H1 (cell line): ENCODE results near the gene HHAT. TPM values are rescaled to one million over a fixed set of nuclear protein-coding genes. Genes with fewer than 3 reads are reported as not detected.

Source experiments
- CTCF ChIA-PET: fragments of 300-600 bp; sonication (Branson Sonifier 250); formaldehyde crosslinking; loops from one replicate; lab custom pipeline; 2021; ENCODE audit not compliant: partially characterized antibody; lab: Charles Lee
- POLR2A ChIA-PET: fragments of 300-600 bp; sonication (Branson Sonifier 250); formaldehyde crosslinking; loops from one replicate; lab custom pipeline; 2021; ENCODE audit warnings: inconsistent platforms; ENCODE audit not compliant: partially characterized antibody; lab: Charles Lee
- DNase-seq, 2 experiments: peaks; one replicate each; pipeline versions ENCODE4 v3.0.0 to v3.0.0-alpha.2; 2010 to 2022; ENCODE audit warnings: low spot score in 2 of 2, low read depth in 1 of 2, mixed read lengths in 1 of 2
- FAIRE-seq: peaks from 2 replicates; lab custom pipeline; 2011; peaks lifted over from hg19 to GRCh38; lab: Jason Lieb, UNC
- H2AFZ ChIP-seq: 2 replicates; pipeline ENCODE4 v1.8.1; 2012; ENCODE audit warnings: low read length, inconsistent platforms
- H2AK5ac ChIP-seq: 2 replicates; pipeline ENCODE4 v1.6.1; 2013; ENCODE audit warnings: low read depth, low read length
- H2BK120ac ChIP-seq: replicated peaks from 2 replicates; pipeline ENCODE3; 2013; ENCODE audit warnings: low read depth, low read length, inconsistent platforms
- H2BK12ac ChIP-seq: 2 replicates; pipeline ENCODE4 v1.6.1; 2013; ENCODE audit warnings: low read depth, low read length
- H2BK15ac ChIP-seq: 2 replicates; pipeline ENCODE4 v1.6.1; 2013; ENCODE audit warnings: low read length
- H2BK20ac ChIP-seq: 2 replicates; pipeline ENCODE4 v1.6.1; 2013; ENCODE audit warnings: low read length
- H2BK5ac ChIP-seq: 2 replicates; pipeline ENCODE4 v1.6.1; 2013; ENCODE audit warnings: low read depth, low read length
- H3K14ac ChIP-seq: 2 replicates; pipeline ENCODE4 v1.6.1; 2013; ENCODE audit warnings: inconsistent platforms; ENCODE audit not compliant: insufficient read length
- H3K18ac ChIP-seq: 2 replicates; pipeline ENCODE4 v1.6.1; 2013; ENCODE audit warnings: low read length; ENCODE audit errors: extremely low read depth
- H3K23ac ChIP-seq: 2 replicates; pipeline ENCODE4 v1.6.1; 2013; ENCODE audit warnings: inconsistent platforms; ENCODE audit not compliant: insufficient read length
- H3K23me2 ChIP-seq: 2 replicates; pipeline ENCODE4 v1.6.1; 2013; ENCODE audit warnings: low read depth, low read length
- H3K27ac ChIP-seq: 2 replicates; pipeline ENCODE4 v1.6.1; 2011; ENCODE audit warnings: low read depth, low read length, inconsistent platforms
- H3K27me3 ChIP-seq, 4 experiments: replicated peaks in 1 of 4; 1 replicate in 1 of 4; 2 replicates in 3 of 4; pipeline versions ENCODE4 v1.6.1 to v1.8.1; 2011 to 2013; ENCODE audit warnings: low read length in 3 of 4, mild to moderate bottlenecking in 3 of 4, inconsistent platforms in 2 of 4, mixed read lengths in 2 of 4, moderate library complexity in 1 of 4; ENCODE audit not compliant: control insufficient read depth in 3 of 4, insufficient read depth in 3 of 4; ENCODE audit errors: extremely low read depth in 1 of 4
- H3K36me3 ChIP-seq, 4 experiments: 2 replicates each; pipeline versions ENCODE4 v1.6.1 to v1.8.1; 2011 to 2013; ENCODE audit warnings: mild to moderate bottlenecking in 4 of 4, low read length in 3 of 4, moderate library complexity in 2 of 4, control low read depth in 1 of 4, inconsistent platforms in 1 of 4; ENCODE audit not compliant: insufficient read depth in 4 of 4, control insufficient read depth in 2 of 4
- H3K4ac ChIP-seq: replicated peaks from 2 replicates; pipeline ENCODE3; 2013; ENCODE audit warnings: low read length, low read depth, mixed read lengths, inconsistent platforms; ENCODE audit not compliant: insufficient read length
- H3K4me1 ChIP-seq, 4 experiments: replicated peaks in 1 of 4; 1 replicate in 1 of 4; 2 replicates in 3 of 4; pipeline versions ENCODE4 v1.6.1 to v1.8.1; 2011 to 2013; ENCODE audit warnings: low read length in 3 of 4, inconsistent platforms in 2 of 4, mixed read lengths in 1 of 4; ENCODE audit not compliant: insufficient read depth in 4 of 4, control insufficient read depth in 3 of 4
- H3K4me2 ChIP-seq, 2 experiments: 2 replicates each; pipeline versions ENCODE4 v1.6.1 to v1.8.1; 2011 to 2013; ENCODE audit warnings: low read depth in 2 of 2, low read length in 2 of 2, control low read depth in 1 of 2, inconsistent platforms in 1 of 2, mild to moderate bottlenecking in 1 of 2; ENCODE audit not compliant: insufficient read depth in 1 of 2
- H3K4me3 ChIP-seq, 4 experiments: fragments of 200-600, 300-600 bp in 1 of 4; sonication (generic), shearing (Covaris generic), sonication (Bioruptor Twin) in 1 of 4; 2 replicates each; pipeline versions ENCODE4 v1.5.1 to v1.8.1; 2011 to 2016; ENCODE audit warnings: low read length in 4 of 4, low read depth in 3 of 4, control low read depth in 2 of 4, inconsistent platforms in 2 of 4, mild to moderate bottlenecking in 2 of 4, mixed read lengths in 1 of 4, moderate library complexity in 1 of 4; ENCODE audit not compliant: insufficient read depth in 2 of 4; ENCODE audit errors: extremely low read depth in 1 of 4
- H3K56ac ChIP-seq: replicated peaks from 2 replicates; pipeline ENCODE3; 2013; ENCODE audit warnings: low read depth, mild to moderate bottlenecking, mixed read lengths, low read length, inconsistent platforms; ENCODE audit not compliant: insufficient read length
- H3K79me1 ChIP-seq: 2 replicates; pipeline ENCODE4 v1.6.1; 2013; ENCODE audit warnings: low read depth, low read length, control low read depth
- H3K79me2 ChIP-seq, 2 experiments: 2 replicates each; pipeline versions ENCODE4 v1.6.1 to v1.8.1; 2012 to 2013; ENCODE audit warnings: low read length in 2 of 2, mild to moderate bottlenecking in 2 of 2, inconsistent platforms in 1 of 2; ENCODE audit not compliant: insufficient read depth in 2 of 2, control insufficient read depth in 1 of 2
- H3K9ac ChIP-seq, 4 experiments: replicated peaks in 1 of 4; 1 replicate in 1 of 4; 2 replicates in 3 of 4; pipeline versions ENCODE4 v1.6.1 to v1.8.1; 2011 to 2013; ENCODE audit warnings: low read depth in 3 of 4, low read length in 3 of 4, control low read depth in 2 of 4, mild to moderate bottlenecking in 2 of 4, moderate library complexity in 2 of 4, inconsistent platforms in 1 of 4; ENCODE audit errors: extremely low read depth in 1 of 4
- H3K9me3 ChIP-seq, 2 experiments: 2 replicates each; pipeline versions ENCODE4 v1.6.1 to v1.8.1; 2012 to 2013; ENCODE audit warnings: mild to moderate bottlenecking in 2 of 2, moderate library complexity in 2 of 2, control low read depth in 1 of 2, inconsistent platforms in 1 of 2, low read depth in 1 of 2, low read length in 1 of 2, mixed read lengths in 1 of 2; ENCODE audit not compliant: insufficient read depth in 2 of 2
- H4K20me1 ChIP-seq, 2 experiments: replicated peaks in 1 of 2; 2 replicates each; pipeline versions ENCODE3 to v1.8.1; 2011 to 2013; ENCODE audit warnings: inconsistent platforms in 2 of 2, low read length in 2 of 2, mild to moderate bottlenecking in 1 of 2; ENCODE audit not compliant: insufficient read depth in 2 of 2, control insufficient read depth in 1 of 2
- H4K5ac ChIP-seq: 2 replicates; pipeline ENCODE4 v1.6.1; 2013; ENCODE audit warnings: low read length, low read depth, mixed read lengths, inconsistent platforms; ENCODE audit not compliant: insufficient read length
- H4K8ac ChIP-seq: 2 replicates; pipeline ENCODE4 v1.8.0; 2013; ENCODE audit warnings: mild to moderate bottlenecking, moderate library complexity, low read length, inconsistent platforms; ENCODE audit not compliant: insufficient read depth; ENCODE audit errors: extremely low read depth
- H4K91ac ChIP-seq: replicated peaks from 2 replicates; pipeline ENCODE3; 2013; ENCODE audit warnings: low read length, mixed read lengths, inconsistent platforms; ENCODE audit not compliant: insufficient read length
- ASH2L ChIP-seq: fragments of 200-600, 300-600 bp; sonication (generic); IDR thresholded peaks from one replicate; pipeline ENCODE4 v1.7.1; 2017; ENCODE audit warnings: low read length
- KDM4A ChIP-seq: IDR thresholded peaks from one replicate; pipeline ENCODE4 v1.7.1; 2012; ENCODE audit warnings: low read depth, mild to moderate bottlenecking, moderate library complexity, low read length, inconsistent platforms; ENCODE audit not compliant: severe bottlenecking
- PHF8 ChIP-seq: fragments of 200-600 bp; sonication (generic); conservative IDR thresholded peaks from 2 replicates; pipeline ENCODE4 v1.7.1; 2012; ENCODE audit warnings: low read depth, mild to moderate bottlenecking, inconsistent platforms, low read length, moderate library complexity
- TAF7 ChIP-seq: optimal IDR thresholded peaks from 2 replicates; pipeline ENCODE3; 2011; ENCODE audit warnings: low read depth, mild to moderate bottlenecking, inconsistent platforms, low read length, moderate library complexity, borderline replicate concordance
- YY1 ChIP-seq: IDR thresholded peaks from 2 replicates; pipeline ENCODE4 v1.6.1; 2011; ENCODE audit warnings: low read depth, mild to moderate bottlenecking, low read length
- WGBS, 2 experiments: shearing (Covaris generic) in 1 of 2; methylation state at CpG; one replicate each; pipeline versions ENCODE4 v1.1.6 to v1.1.7; 2013 to 2015; ENCODE audit warnings: low lambda C conversion rate in 2 of 2, mixed read lengths in 2 of 2, inconsistent platforms in 1 of 2, low coverage in 1 of 2, missing lambda C conversion rate in 1 of 2; ENCODE audit not compliant: insufficient replicate concordance in 2 of 2, insufficient coverage in 1 of 2, insufficient read length in 1 of 2; ENCODE audit errors: extremely low coverage in 1 of 2, missing lambda C conversion rate in 1 of 2; 5-methylcytosine and 5-hydroxymethylcytosine counted together
- polyA plus RNA-seq, 7 experiments: library from polyadenylated mRNA; depleted of rRNA in 3 of 7; stranded (reverse) in 5 of 7; unstranded in 2 of 7; fragments of >200 nt in 5 of 7; fragments of 200-250 nt in 2 of 7; gene quantifications; 1 replicate in 5 of 7; 2 replicates in 1 of 7; 4 replicates in 1 of 7; pipeline versions ENCODE4 v1.2.1 to v1.2.3, GENCODE V29; 2011 to 2013; ENCODE audit warnings: missing spikeins in 2 of 7, mixed read lengths in 2 of 7
- total RNA-seq: library from RNA; stranded (reverse); fragmentation: NEBNext Ultra II Directional; extraction: Animal tissue kit (Norgen Biotek cat#: 25700); gene quantifications from 2 replicates; pipeline ENCODE4 v1.2.1, GENCODE V29; 2021

The HHAT gene
- total and polyA plus RNA-seq, 2 of the 8 experiments (the other 6 are each of a cell fraction or from before 2014, with no cell fraction given): 0.15 to 0.51 TPM

DNA sequence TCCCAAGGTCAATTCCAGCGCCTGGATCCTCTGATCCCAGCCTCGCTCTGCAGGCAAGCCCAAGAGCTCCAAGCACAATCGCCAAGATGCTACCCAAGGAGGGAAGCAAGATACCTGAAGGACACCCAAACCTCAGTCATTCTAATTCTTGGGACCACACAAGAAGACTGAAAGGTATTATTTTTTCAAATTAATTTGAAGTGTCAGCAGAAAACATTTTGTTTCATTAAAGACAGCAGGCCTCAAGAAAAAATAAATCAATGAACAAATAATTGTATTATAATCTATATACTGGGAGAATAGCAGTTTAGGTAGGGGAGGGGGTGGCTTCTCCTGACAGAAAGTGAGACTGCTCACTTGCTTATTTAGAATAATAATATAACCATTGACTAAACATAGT is 347.8 kb downstream of the HHAT start:
- no peak overlapping the region for H3K23ac ChIP-seq

More for the DNA sequence above, 347.8 kb downstream of the HHAT start:
- Histone ChIP-seq H3K4me1 (no peaks in the 10 kb centered on the region), H4K8ac (no peak overlapping the region), H2AFZ (no peak overlapping the region), H4K20me1 (no peaks in the 10 kb centered on the region), H2BK20ac (no peak overlapping the region), H2BK12ac (no peak overlapping the region), H3K36me3 (no peaks in the 10 kb centered on the region), H3K4me2 (no peak overlapping the region), H3K9me3 (no peaks in the 10 kb centered on the region), H2AK5ac (no peak overlapping the region), H3K79me2 (no peaks in the 10 kb centered on the region), H3K27me3 (no peaks in the 10 kb centered on the region), H4K5ac (no peak overlapping the region), H4K91ac (no peak overlapping the region), H2BK5ac (no peak overlapping the region), H2BK120ac (no peak overlapping the region), H3K79me1 (no peaks in the 10 kb centered on the region), H3K23me2 (no peaks in the 10 kb centered on the region), H3K9ac (no peak overlapping the region), H3K18ac (no peak overlapping the region), H2BK15ac (no peak overlapping the region), H3K14ac (no peak overlapping the region), H3K27ac (no peak overlapping the region), H3K4ac (no peak overlapping the region), H3K56ac (no peak overlapping the region), H3K4me3 (no peak overlapping the region)
- WGBS, 2 experiments: 89% methylated on average over 3 of the region's 3 CpGs; no CpG with 5 or more reads in 1 of the 2 experiments
- DNase-seq (no peak), FAIRE-seq (no peak)
- TF ChIP-seq YY1 (no peak), ASH2L (no peak), PHF8 (no peak), KDM4A (no peak), TAF7 (no peak)
- ChIA-PET POLR2A (no interaction called here), CTCF (interaction anchor here (0.8 kb wide), 1 partner anchor 21 kb away, joined by 3 read pairs; no protein-coding TSS in a partner anchor)
